ENCODE results near the gene HOXA3.

DNA sequence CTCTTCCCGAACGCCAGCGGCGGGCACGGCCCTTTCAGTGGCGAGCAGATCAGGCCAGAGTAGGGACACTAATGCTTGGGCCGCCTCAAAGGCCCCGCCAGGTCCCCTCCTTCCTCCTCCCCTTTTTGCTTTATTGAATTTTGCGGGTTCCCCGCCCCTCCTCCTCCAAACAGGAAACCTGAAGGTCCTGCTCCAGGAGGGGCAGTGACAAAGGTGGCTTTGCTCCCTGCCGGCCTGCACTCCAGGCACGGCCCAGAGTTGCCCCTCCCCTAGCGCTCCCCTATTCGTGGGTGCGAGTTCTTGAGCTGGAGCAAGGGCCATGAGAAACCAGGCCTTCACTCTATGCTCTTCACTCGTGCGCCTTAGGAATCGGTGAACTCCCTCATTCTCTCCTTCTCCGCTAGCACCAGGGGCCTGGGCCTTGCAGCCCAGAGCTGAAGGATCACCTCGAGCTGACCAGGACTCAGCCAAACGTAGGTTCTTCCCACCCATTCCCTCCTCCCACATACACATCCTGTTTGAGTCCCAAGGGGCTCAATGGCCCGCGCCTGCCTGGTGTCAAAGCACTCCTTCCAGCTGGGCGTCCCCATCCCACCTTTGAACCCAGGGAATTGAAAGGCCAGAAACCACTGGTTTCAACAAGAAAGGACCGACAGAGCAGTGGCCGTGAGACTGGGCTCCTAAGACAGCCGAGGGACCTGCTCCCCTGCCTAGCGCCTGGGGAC is 4.2 kb downstream of the HOXA3 start:
- TF ChIP-seq CTCF (IDR thresholded peaks at IDR 0.05), result no peak
- TF ChIP-seq CHD2 (IDR thresholded peaks at IDR 0.05; ENCODE audit: low read length, partially characterized antibody), result no peak
- TF ChIP-seq MXI1 (IDR thresholded peaks at IDR 0.05; ENCODE audit: low read depth, low read length), result no peak
- TF ChIP-seq RCOR1 (IDR thresholded peaks at IDR 0.05; ENCODE audit: low read length), result no peak
- TF ChIP-seq JUND (IDR thresholded peaks at IDR 0.05), result no peak
- no peak for TF ChIP-seq RFX5 (IDR thresholded peaks at IDR 0.05; ENCODE audit: low read length)
